ENCODE data around the gene SPTLC3. TPM values are rescaled to one million over a fixed set of nuclear protein-coding genes. Genes with fewer than 3 reads are reported as not detected.
A peak's percentile ranks its signal among the peaks of the same experiment; 100 is the strongest.

SPTLC3 gene
- total RNA-seq, 3 donors from 2014 or later: 7.2 to 18.2 (median 9.7) TPM

DNA sequence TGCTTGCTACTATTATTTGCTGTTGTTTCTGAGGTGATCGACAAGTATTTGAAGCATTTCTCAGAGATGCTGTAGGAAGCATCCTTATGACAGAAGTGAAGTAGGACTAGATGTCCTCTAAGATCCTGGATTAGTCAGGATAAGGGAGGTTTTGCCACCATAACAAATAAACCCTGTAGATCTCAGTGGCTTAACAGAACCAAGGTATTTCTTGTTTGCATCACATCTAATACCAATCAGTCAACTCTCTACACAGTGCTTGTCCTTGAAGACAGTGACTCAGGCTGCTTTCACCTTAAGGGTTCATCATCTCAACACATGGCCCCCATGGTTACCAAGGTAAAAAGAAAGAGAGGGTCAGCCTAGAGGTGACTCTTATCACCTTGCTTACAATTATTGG, 119.4 kb downstream of the SPTLC3 start:
- H3K36me3 ChIP-seq (ENCODE audit: low read depth): no peaks in the 10 kb centered on the region
- no peak overlapping the region for H3K4me3 ChIP-seq
- H3K4me1 ChIP-seq (ENCODE audit: low read depth): no peaks in the 10 kb centered on the region
- intact Hi-C loops (cut with DNase I, micrococcal nuclease): loop anchor here in 1 of 2 donors (10.0 kb wide), 1 partner anchor 417 kb away; no protein-coding TSS in a partner anchor
- DNase-seq: no peak
- no peaks in the 10 kb centered on the region for H3K9me3 ChIP-seq
- TF ChIP-seq, protein P1, sequence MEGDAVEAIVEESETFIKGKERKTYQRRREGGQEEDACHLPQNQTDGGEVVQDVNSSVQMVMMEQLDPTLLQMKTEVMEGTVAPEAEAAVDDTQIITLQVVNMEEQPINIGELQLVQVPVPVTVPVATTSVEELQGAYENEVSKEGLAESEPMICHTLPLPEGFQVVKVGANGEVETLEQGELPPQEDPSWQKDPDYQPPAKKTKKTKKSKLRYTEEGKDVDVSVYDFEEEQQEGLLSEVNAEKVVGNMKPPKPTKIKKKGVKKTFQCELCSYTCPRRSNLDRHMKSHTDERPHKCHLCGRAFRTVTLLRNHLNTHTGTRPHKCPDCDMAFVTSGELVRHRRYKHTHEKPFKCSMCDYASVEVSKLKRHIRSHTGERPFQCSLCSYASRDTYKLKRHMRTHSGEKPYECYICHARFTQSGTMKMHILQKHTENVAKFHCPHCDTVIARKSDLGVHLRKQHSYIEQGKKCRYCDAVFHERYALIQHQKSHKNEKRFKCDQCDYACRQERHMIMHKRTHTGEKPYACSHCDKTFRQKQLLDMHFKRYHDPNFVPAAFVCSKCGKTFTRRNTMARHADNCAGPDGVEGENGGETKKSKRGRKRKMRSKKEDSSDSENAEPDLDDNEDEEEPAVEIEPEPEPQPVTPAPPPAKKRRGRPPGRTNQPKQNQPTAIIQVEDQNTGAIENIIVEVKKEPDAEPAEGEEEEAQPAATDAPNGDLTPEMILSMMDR (IDR thresholded peaks at IDR 0.05): no peak
- no peak for ATAC-seq

- no peak overlapping the region for H3K4me3 ChIP-seq
- no peaks in the 10 kb centered on the region for H3K36me3 ChIP-seq (ENCODE audit: low read depth)
- intact Hi-C loops (cut with DNase I, micrococcal nuclease): no loop called here
- ATAC-seq (no peak), DNase-seq (no peak)
- TF ChIP-seq, protein P1 (IDR thresholded peaks at IDR 0.05): no peak
- H3K9me3 ChIP-seq: no peaks in the 10 kb centered on the region
- no peaks in the 10 kb centered on the region for H3K4me1 ChIP-seq (ENCODE audit: low read depth)
Measured at GRCh38 chr20:13130061-13130706, 121.4 kb downstream of the SPTLC3 start.

DNA sequence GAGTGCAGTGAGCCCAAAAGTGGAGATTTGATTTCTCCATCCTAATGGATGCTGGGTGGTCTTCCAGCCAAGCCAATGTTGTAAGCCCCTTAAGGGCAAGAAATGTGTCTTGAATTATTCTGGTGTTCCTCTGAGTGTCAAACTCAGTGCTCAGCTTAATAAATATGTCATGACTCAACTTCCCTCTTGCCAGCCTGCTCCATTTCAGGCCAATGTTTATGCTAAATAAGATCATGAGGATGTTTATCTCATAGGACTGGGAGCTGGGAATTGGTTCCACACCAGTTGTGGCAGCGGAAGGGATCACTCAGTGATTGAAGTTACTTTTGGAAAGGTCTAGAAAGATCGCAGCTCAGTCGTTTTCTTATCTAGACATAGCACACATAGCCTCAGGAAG, 121.9 kb downstream of the SPTLC3 start:
- intact Hi-C loops (cut with DNase I, micrococcal nuclease): no loop called here
- no peak for ATAC-seq
- Histone ChIP-seq H3K36me3 (ENCODE audit: low read depth) (no peaks in the 10 kb centered on the region), H3K4me1 (ENCODE audit: low read depth) (no peaks in the 10 kb centered on the region), H3K9me3 (no peaks in the 10 kb centered on the region), H3K4me3 (no peak overlapping the region)
- TF ChIP-seq, protein P1 (IDR thresholded peaks at IDR 0.05): no peak
- DNase-seq: no peak

DNA sequence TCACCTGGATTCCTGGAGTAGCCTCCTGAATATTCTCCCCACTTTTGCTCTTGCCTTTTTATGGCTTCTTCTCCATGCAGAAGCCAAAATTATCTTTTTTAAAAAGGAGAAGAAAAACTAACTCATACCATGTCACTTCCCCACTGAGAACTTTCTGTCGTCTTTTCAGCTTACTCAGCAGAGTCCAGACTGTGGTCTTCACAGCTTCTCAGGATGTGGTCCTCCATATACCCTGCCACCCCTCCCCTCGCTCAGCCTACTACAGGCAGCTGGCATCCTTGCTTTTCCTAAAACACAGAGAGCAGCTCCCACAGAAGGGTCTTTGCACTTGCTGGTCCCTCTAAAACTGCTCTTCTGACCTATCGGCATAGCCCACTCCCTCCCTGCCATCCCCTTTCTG, 122.9 kb downstream of the SPTLC3 start:
- ATAC-seq (peak; percentile 22), DNase-seq (no peak)
- Histone ChIP-seq H3K36me3 (ENCODE audit: low read depth) (no peaks in the 10 kb centered on the region), H3K9me3 (no peaks in the 10 kb centered on the region), H3K4me1 (ENCODE audit: low read depth) (no peaks in the 10 kb centered on the region), H3K4me3 (no peak overlapping the region)
- intact Hi-C loops (cut with DNase I, micrococcal nuclease): no loop called here
- TF ChIP-seq, protein P1 (IDR thresholded peaks at IDR 0.05): no peak

- Histone ChIP-seq H3K4me3 (no peak overlapping the region), H3K9me3 (no peaks in the 10 kb centered on the region), H3K36me3 (ENCODE audit: low read depth) (no peaks in the 10 kb centered on the region), H3K4me1 (ENCODE audit: low read depth) (no peaks in the 10 kb centered on the region)
- DNase-seq (no peak), ATAC-seq (no peak)
- intact Hi-C loops (cut with DNase I, micrococcal nuclease): no loop called here
- TF ChIP-seq, protein P1 (IDR thresholded peaks at IDR 0.05): no peak
Measured at GRCh38 chr20:13139459-13140150, 130.8 kb downstream of the SPTLC3 start.
